ENCODE results near the gene DMTF1. TPM values are rescaled to one million over a fixed set of nuclear protein-coding genes. Genes with fewer than 3 reads are reported as not detected.

Gene DMTF1
- polyA plus RNA-seq, 3 donors, result 4.9 to 108 (median 8.3) TPM

DNA sequence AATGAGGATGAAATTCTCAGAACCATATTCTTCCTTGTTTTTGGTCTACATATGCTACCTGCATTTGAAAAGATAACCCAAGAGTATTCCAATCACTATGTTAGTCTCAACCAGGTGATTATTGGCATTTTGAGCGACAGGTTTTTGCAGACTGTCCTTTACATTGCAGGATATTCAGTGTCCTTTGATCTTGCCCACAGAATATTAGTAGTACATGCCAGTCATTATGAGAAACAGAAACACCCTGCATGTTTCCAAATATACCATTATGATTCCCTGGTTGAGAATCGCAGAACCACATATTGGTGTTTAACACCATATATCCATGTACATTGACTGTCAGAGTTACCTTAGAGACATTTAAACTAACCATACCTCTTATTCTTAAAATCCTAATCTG lies 36.7 kb downstream of the DMTF1 start:
- Histone ChIP-seq H2AFZ (ENCODE audit: insufficient read depth, low read depth, low read length, poor library complexity, severe bottlenecking) (no peak overlapping the region), H4K20me1 (ENCODE audit: insufficient read depth, low read length) (peaks cover 52% of the 10 kb centered on the region), H3K27ac (ENCODE audit: low read depth in 1 of 2, low read length in 2 of 2) (no peak overlapping the region), H3K9me3 (replicated peaks in 1 of 2; ENCODE audit: control insufficient read depth in 1 of 2, insufficient read depth in 1 of 2, low read length in 2 of 2) (no peaks in the 10 kb centered on the region), H3K4me3 (replicated peaks in 1 of 3; ENCODE audit: low read depth in 2 of 3, low read length in 3 of 3) (no peak overlapping the region), H3K4me2 (replicated peaks; ENCODE audit: extremely low read depth, low read length, poor library complexity, severe bottlenecking) (no peak overlapping the region), H3K79me2 (ENCODE audit: insufficient read depth, low read length) (no peaks in the 10 kb centered on the region), H3K27me3 (ENCODE audit: control insufficient read depth in 2 of 2, insufficient read depth in 2 of 2, low read length in 2 of 2) (no peaks in the 10 kb centered on the region), H3K36me3 (replicated peaks in 1 of 2; ENCODE audit: control insufficient read depth in 1 of 2, insufficient read depth in 2 of 2, low read length in 2 of 2) (peaks cover 93 to 100% of the 10 kb centered on the region in 2 donors), H3K9ac (ENCODE audit: insufficient read depth, low read length, poor library complexity, severe bottlenecking) (no peak overlapping the region), H3K4me1 (ENCODE audit: control insufficient read depth in 1 of 2, insufficient read depth in 2 of 2, low read length in 2 of 2) (no peaks in the 10 kb centered on the region)
- no peak for DNase-seq
- TF ChIP-seq, protein P1, sequence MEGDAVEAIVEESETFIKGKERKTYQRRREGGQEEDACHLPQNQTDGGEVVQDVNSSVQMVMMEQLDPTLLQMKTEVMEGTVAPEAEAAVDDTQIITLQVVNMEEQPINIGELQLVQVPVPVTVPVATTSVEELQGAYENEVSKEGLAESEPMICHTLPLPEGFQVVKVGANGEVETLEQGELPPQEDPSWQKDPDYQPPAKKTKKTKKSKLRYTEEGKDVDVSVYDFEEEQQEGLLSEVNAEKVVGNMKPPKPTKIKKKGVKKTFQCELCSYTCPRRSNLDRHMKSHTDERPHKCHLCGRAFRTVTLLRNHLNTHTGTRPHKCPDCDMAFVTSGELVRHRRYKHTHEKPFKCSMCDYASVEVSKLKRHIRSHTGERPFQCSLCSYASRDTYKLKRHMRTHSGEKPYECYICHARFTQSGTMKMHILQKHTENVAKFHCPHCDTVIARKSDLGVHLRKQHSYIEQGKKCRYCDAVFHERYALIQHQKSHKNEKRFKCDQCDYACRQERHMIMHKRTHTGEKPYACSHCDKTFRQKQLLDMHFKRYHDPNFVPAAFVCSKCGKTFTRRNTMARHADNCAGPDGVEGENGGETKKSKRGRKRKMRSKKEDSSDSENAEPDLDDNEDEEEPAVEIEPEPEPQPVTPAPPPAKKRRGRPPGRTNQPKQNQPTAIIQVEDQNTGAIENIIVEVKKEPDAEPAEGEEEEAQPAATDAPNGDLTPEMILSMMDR (IDR thresholded peaks at IDR 0.05), result no peak
- Mint-ChIP-seq H3K9me3 (no peaks in the 10 kb centered on the region), H3K4me1 (no peaks in the 10 kb centered on the region), H3K4me3 (no peak overlapping the region), H3K27me3 (ENCODE audit: low read depth in 3 of 3) (peaks cover 0 to 1% (median 0%) of the 10 kb centered on the region in 3 donors), H3K27ac (peak overlapping the region in 1 of 7 donors; percentile 37), H3K36me3 (peaks cover 63 to 80% of the 10 kb centered on the region in 2 donors)
- 100% methylated on average over 1 of the region's 2 CpGs for whole genome bisulfite sequencing (ENCODE audit: insufficient coverage)
- intact Hi-C loops (cut with micrococcal nuclease), result no loop called here

DNA sequence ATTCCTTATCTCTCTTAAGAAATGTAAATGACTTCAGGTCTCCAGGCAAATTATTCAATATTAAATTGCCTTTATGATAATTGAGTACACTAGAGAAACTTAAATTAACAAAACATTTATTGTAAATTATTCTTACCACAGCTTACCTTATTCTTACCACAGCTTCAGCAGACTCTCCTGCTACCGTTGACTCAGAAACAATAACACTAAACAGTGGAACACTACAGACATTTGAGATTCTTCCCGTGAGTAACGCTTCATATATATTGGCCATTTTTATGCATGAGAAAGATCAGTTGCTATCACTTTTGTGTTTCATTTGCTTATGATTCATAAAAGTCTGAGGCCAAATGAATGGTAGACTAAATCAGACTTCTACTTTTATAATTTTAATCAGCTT lies 38.5 kb downstream of the DMTF1 start:
- Histone ChIP-seq H3K9me3 (replicated peaks in 1 of 2; ENCODE audit: control insufficient read depth in 1 of 2, insufficient read depth in 1 of 2, low read length in 2 of 2) (no peaks in the 10 kb centered on the region), H3K27me3 (ENCODE audit: control insufficient read depth in 2 of 2, insufficient read depth in 2 of 2, low read length in 2 of 2) (no peaks in the 10 kb centered on the region), H3K36me3 (replicated peaks in 1 of 2; ENCODE audit: control insufficient read depth in 1 of 2, insufficient read depth in 2 of 2, low read length in 2 of 2) (peaks cover 93 to 100% of the 10 kb centered on the region in 2 donors), H3K27ac (ENCODE audit: low read depth in 1 of 2, low read length in 2 of 2) (no peak overlapping the region), H2AFZ (ENCODE audit: insufficient read depth, low read depth, low read length, poor library complexity, severe bottlenecking) (no peak overlapping the region), H3K4me1 (ENCODE audit: control insufficient read depth in 1 of 2, insufficient read depth in 2 of 2, low read length in 2 of 2) (no peaks in the 10 kb centered on the region), H3K4me3 (replicated peaks in 1 of 3; ENCODE audit: low read depth in 2 of 3, low read length in 3 of 3) (no peak overlapping the region), H3K4me2 (replicated peaks; ENCODE audit: extremely low read depth, low read length, poor library complexity, severe bottlenecking) (no peak overlapping the region), H4K20me1 (ENCODE audit: insufficient read depth, low read length) (peaks cover 64% of the 10 kb centered on the region), H3K9ac (ENCODE audit: insufficient read depth, low read length, poor library complexity, severe bottlenecking) (no peak overlapping the region), H3K79me2 (ENCODE audit: insufficient read depth, low read length) (no peaks in the 10 kb centered on the region)
- no peak overlapping the region for H3K4me3 Mint-ChIP-seq
- no peaks in the 10 kb centered on the region for H3K9me3 Mint-ChIP-seq
- intact Hi-C loops (cut with micrococcal nuclease), result no loop called here
- TF ChIP-seq, protein P1 (IDR thresholded peaks at IDR 0.05), result no peak
- H3K36me3 Mint-ChIP-seq, result peaks cover 62 to 80% of the 10 kb centered on the region in 2 donors
- H3K27ac Mint-ChIP-seq, result no peak overlapping the region
- no peak for DNase-seq
- WGBS (ENCODE audit: insufficient coverage), result no CpG with 5 or more reads among the region's 3 CpGs
- H3K27me3 Mint-ChIP-seq (ENCODE audit: low read depth in 3 of 3), result peaks cover 0 to 1% (median 0%) of the 10 kb centered on the region in 3 donors
- no peaks in the 10 kb centered on the region for H3K4me1 Mint-ChIP-seq

All from CD14-positive monocyte (primary cell).